GM21717 (cell line): ENCODE measurements around the gene ARID1B.
A peak's percentile ranks its signal among the peaks of the same experiment; 100 is the strongest.

Experiments used
- ATAC-seq: cut with Tn5 transposase; IDR thresholded peaks from one replicate; pipeline ENCODE4 v1.9.1; 2021; ENCODE audit warnings: mild to moderate bottlenecking, moderate library complexity; ENCODE audit not compliant: unreplicated experiment

Gene ARID1B

DNA sequence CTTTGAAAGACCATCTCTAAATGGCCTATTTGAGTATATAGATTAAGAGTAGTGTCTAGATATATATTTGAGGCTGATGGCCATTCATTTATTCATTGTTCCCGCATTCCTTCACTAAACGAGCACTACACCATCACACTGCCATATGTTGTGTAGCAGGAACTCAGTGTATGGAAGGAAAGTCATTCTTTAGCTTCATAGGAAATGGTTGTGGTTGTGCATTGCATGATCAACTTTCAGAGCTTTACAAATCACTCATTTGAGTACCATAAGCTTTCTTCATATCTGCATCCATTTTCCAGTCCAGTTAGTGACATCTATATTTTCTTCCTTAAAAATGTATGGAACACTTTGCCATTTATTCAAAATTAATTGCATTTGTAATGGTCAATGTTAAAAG is 97.9 kb downstream of the ARID1B start:
- no peak for ATAC-seq

DNA sequence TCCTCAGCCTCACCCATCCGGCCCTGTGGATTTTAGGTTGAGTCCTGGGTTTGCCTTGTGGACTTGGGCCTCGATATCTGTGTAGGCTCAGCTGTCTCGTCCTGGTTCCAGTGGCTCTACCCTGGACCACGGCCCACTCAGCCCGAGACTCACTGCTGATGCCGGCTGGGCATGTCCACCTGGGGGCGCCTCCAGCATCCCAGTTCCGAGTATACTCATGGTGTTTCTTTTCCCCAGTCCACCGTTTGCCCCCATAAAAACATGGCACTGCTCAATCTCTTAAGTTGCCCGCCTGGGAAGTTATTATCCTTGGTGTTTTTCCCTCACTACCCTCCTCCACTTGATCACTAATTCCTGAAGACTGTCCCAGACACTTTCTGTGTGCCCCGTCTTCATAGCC is 99.1 kb downstream of the ARID1B start:
- ATAC-seq: no peak

DNA sequence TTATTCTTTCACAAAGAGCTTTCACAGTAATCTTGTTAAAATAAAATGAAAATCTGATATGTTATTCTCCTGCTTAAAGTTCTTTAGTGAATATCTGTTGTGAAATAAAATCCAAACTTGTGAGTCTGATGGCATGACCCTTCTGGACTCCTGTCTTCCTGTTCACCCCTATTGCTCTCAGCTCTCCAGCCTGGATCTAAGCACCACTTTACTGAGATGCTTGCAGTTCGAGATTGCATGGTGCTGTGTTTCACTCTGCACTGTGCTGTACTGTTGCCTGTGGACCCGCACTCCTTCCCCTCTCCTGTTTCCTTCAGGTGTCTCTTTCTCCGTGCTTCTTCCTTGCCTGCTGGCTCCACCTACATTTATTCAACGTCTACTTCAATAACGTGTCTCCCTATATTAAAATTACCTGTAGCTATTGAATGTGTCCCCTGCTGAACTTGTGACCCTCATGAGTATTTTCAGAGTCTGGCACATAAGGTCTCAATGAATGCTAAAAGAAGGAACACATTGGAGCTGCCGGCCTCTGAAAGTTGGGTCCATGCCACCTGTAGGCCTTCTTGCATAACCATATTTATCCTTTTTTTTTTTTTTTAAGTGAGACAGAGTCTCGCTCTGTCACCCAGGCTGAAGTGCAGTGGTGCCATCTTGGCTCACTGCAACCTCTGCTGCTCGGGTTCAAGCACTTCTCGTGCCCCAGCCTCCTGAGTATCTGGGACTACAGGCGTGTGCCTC is 100.1 kb downstream of the ARID1B start:
- no peak for ATAC-seq

DNA sequence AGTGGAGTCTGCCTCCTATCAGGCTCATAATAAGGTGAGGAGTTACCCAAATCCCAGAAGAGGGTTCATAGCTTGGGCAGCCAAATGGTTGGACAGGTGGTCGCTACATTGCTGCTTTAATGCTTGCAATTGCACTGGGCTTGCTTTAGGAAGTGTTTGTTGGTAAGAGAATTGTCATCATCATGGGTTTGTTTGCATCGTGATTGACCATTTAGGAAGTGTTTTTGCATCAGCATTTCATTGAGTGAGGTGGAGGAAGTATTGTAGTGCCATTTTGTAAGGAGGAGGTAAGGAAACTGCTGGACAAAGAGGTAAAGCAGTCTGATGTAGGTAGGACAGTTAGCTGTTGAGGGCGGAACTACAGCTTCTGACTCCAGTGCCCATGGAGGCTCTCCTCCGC is 101.5 kb downstream of the ARID1B start:
- ATAC-seq: no peak

DNA sequence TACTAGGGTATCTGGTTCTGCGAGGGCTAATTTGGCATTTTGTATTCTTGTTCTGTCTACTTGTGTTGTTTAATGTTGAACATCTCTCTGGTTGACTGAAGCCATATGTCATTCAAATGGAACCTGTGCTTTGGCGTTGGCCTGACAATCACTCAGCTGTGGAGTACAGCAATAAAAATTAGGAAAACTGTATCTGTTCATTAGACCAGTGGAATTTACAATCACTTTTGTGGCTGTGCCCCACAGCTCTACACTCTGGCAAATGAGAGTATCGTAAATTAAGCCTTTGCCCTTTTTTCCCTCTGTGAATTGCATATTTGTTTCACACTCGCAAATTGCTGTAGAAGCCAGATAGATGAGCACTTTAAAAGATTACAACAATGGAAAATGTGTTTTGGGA is 102.0 kb downstream of the ARID1B start:
- ATAC-seq: no peak

DNA sequence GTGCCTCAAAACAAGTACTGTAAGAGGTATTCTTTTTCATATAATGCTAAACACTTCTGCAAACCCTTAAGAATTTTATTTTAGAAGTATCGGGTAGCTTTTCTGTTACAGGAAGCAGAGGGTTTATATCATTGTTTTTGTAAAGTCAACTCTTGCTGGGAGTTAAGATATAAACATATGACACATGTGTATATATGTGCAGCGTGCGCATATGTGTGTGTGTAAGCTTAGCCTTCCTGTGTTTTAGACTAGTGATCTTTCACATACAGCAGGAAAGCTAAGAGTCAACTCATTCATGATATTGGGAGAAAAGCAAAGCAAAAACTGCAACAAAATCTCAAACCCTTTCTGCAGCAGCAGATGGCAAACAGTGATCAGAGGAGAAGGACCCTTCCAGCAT is 102.4 kb downstream of the ARID1B start:
- no peak for ATAC-seq

DNA sequence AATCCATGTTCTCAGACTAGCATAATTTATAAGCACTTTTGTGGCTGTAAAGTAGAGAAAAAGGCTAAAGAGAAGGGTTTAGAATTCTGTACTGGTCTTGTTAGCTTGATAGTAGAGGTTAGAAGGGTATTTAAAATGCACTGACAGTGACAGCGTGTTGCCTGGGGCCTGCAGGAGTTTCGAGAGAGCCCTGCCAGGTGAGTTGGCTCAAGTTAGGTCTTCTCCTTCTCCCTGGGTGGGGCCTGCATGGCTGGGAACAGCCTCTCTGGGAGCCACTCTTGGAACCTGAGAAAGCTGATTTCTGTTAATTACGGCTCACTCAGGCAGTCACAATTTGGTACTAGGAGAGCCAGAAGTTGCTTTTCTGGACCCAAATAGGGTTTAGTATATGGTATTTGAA is 103.7 kb downstream of the ARID1B start:
- ATAC-seq: no peak

DNA sequence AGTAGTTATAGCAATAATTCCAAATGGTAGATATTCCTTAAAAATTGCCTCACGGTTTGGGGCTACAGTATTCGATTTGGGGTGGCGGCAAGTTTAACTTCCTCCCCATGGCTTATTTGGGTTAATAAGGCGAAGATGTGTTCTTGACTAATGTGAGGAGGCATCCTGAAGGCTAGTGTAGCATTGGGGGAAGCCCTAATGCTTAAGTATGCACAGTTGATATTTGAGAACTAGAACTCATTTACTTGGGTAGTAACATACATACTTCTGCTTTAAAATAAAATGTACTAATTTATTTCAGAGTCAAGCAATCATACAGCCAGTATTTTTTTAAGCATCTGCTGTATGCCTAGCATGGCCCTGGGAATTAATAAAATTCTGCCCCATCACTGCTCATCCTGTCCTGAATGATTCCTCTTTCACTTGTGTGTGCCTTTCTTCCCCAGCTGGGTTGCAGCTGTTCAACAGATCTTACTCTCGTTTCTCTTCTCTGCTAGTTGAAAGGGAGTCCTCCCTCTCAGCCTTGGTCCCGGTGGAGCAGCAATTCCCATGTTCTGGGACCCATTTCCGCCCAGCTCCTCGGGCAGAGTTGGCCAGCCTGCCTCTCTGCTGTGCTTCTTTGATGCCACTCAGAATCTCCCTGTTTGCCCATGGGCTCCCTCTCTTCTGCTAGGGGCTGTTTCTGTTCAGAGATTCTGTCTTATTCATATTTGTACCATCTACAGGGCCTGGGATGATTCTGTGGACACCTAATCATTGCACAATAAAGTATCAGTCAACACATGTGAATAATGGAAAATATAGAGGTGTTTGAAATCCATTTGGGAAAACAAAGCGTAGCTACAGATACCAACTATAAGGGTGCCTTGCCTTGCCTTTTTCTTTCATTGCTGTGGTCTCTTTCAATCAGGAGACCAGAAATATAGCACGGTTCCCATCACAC is 104.8 kb downstream of the ARID1B start:
- ATAC-seq: no peak

DNA sequence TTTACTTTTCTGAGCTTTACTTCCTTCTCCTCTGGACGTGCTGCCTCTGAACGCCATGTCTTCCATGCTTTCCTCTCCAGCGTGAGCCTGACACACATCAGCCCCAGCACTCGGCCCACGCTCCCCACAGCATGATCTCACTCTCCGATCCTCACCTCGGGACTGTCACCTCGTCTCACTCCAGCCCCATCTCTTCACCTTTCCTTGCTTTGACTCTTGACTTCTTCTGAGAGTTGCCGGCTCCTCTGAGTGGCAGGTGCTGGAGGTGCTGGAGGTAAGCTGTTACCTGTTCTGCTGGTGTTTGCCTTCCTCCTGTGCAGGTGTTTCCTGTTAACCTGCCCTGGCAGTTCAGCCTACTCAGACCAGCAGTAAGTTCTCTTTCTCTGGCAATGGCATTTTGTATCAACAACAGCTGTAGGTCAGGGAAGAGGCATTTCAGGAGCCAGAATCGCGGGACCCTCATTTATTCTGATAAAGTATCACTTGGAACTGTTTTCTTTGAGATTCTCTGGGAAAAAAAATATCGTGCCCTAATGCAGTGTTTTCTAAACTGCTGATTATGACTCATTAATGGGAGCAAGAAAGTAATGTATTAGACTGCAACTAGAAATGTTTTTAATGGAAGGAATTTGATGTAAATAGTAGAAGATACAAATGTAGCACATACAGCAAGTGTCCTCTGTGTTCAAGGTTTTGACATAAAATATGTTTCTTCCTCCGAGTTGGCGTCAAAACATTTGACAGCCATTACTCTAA is 106.5 kb downstream of the ARID1B start:
- no peak for ATAC-seq

DNA sequence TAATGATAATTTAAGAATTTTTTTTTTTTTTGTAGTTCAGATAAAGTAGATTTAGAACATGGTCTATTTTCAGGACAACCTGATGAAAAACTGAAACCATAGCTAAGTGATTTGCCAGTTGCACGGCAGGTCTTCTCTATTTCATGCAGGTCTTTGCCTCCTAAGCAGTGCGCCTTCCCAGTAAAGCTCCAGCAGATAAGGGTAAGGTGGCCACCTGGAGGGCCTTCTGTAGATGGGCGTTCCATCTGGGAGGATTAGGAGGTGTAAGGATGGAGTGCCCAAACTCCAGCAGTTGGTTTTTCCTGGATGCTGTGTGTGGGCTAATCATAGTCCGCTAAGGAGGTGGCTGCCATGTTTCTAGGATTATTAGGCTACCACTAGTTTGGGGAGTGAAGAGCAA is 107.1 kb downstream of the ARID1B start:
- ATAC-seq: no peak

DNA sequence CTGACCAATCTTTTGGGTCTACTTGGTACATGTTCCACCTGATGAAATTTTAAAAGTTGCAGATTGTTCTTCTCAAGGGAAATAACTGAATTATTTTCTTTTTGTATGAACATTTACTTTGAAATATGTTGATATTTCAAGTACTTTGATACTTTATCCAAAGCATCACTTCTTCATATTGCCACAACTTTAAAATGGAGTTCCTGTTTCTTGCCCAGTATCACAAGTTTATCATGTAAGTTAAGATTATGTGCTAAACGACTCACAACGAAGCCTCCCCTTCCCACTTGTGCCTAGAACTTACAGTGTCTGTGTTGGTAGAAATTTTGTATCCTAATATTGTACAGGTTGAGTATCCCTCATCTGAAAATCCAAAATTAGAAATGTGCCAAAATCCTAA is 108.4 kb downstream of the ARID1B start:
- no peak for ATAC-seq

DNA sequence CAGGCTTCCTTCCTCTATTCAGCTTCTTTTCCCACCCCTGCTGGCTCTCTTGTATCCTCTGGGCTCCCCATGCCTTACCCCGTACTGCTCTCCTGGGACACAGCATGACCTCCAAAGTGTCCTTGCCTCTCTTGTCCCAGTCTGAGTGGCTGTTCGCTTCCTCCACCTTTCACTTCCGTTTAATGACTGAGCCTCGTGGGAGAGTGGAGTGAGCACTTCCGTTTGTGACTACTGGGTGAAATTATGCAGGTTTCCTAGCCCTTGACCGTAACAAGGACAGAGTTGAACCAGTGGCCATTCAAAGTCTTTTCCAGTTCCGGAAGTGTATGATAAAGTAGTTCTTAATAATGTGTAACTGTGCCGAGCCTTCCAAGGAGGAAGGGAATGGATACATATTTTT is 109.2 kb downstream of the ARID1B start:
- ATAC-seq: peak; percentile 68

DNA sequence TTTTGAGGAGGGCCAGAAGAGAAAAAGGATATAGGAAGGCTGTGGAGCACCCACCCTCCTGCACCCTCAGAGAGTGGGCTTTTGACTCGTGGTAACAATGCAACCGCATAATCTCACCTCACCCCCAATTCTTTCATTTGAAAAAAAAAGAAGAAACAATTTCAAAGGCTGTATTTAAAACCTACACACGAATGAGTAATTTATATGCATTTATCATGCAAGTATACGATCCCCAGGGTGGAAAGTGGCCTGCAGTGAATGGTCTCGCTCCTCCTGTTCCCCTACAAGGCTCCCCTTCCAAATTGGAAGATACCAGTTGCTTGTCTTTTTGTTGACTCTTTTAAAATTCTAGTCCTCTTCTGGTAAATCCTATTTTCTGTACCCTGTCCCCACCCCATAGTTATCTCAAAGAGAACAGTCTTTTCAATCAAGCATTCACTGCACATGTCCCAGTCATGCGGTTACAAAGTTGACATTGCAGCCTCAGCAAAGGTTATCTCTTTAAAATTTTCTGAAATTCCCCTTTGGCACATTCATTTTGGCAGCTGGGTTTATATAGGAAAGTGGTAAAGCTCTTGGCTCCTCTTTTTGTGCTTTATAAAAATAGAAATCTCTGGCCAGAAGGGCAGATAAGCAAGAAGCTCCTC is 110.6 kb downstream of the ARID1B start:
- no peak for ATAC-seq

DNA sequence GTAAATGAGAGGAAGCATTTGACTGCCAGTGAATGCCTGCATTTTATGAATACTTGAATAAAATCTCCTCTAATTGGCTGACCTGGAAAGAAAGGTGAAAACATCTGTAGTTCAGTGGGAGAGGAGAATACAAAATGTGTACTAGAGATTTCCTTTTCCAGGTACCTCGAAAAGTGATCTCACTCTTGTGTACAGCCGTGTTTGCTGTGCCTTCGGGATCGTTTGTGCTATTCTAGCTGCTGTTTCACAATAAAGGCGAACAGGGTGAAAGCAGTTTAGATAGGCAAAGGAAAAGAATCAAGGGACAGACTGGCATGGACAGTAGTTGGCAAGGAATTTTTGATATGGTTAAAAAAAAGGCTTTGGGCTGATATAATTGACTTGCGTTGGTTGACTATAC is 112.3 kb downstream of the ARID1B start:
- ATAC-seq: no peak

DNA sequence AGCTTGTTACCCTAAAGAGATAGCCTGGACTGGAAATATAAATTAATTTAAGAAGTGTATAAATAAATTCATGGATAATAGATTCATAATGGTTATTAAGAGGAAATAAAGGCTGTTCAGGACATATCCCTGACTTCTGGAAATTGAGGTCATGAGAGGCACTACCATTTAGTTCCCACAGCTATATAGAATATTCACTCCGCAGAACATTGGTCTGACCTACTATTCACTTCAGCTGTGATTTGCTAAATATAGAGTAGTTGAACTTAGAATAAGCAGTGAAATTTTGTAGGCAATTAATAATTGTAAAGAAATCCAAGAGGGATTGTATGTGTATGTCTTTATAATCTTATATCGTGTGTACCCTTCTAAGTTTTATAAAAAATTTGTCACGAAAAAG is 112.8 kb downstream of the ARID1B start:
- ATAC-seq: no peak

DNA sequence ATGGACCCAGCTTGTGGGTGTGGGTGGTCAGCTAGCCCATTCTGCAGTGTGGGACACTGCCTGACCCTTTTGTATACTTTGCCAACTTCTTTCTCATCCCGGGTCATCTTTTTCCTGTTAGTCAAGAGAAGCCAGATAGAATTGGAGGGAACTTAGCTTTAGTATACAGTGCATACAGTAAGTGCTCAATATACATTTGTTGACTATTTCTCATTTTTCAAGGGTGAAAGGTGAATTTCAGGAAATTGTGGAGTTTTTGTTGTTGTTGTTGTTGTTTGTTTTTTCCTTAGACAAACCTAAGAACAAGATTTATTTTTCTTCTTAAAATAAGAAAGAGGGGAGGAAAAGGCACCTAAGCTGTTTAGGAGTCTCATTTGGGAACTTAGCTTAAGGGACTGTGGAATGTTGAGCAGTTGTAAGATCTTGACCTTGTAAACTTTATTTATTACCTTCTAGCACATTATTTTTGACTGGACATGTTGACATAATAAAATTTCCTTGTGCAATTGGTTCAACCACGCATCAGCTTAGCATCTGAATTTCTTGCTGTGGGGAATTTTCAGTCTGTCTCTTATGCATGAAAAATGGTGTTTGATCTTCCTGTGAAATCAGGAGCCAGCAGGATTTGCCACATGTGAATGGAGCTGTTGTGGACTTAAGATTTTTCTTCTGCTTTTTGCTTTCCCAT is 113.6 kb downstream of the ARID1B start:
- ATAC-seq: no peak

DNA sequence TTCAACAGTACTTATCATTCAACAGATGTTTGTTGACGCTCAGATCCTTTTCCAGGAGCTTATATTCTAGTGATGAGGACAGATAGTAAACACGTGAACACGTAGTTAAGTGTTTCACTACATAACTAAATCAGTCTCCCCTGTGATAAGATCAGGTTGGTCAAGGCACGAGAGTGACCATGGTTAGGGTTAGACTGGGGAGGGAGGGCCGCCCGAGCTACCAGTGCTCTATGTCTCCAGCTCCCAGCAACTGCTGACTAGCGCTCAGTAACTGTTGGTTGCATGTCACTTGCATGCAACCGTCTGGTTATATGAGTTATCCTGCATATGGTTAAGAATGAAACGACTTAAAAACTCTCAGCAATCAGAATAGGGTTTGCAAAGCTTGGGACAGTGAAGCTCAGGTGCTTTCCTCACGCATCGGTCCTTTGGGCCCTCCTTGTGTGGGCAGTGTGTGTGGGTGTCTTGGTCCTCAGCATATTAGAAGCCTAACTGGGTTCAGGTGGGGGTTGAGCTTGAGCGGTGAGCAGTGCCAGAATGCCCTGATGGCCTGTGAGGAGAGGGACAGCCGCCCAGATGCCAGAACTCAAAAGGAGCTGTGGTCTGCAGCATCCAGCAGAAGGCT is 120.8 kb downstream of the ARID1B start:
- ATAC-seq: no peak

DNA sequence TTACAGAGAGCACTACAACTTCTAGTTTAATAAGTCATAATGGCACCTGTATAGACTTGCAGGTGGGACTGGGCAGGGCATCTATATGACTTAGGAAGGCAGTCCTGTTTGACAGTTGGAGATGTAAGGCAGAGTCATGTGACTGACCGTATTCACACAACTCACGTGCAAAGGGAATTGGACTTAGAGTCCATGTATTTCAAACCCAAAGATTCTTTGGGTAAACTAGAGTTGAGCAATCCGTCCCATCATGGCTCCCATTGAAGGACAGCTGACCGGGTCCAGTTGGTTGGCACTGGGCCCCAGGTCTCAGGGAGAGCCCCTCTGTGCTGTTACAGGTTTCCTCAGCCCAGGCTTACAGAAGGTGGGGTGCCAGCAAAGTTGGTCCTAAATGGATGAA is 121.9 kb downstream of the ARID1B start:
- ATAC-seq: no peak

DNA sequence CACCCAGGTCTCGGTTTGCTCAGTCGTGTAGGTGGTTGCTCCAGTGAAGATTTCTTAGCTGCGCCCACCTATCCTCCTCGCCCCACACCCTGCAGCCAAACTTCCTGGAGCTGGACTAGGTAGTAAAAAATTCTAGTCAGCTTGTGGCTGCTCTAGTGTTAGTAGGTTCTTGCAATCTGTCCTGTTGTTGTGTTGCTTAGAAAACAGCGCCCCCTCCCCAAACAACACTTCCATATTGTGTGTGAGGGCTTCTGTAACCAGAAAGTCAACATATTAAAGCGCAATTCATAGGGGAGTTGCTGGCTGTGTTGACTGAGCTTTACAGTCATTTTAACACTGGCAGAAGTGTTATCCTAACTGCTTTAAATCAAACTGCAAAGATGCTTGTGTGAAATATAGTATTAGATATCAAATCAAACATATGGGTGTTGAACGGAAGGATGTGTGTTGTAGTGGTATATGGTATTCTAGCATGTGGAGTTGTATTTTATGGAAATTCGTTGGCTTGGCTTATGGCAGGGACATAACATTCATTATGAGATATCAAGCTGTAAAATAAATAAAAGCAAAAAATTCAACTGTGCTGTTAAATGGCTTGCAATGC is 122.5 kb downstream of the ARID1B start:
- no peak for ATAC-seq

DNA sequence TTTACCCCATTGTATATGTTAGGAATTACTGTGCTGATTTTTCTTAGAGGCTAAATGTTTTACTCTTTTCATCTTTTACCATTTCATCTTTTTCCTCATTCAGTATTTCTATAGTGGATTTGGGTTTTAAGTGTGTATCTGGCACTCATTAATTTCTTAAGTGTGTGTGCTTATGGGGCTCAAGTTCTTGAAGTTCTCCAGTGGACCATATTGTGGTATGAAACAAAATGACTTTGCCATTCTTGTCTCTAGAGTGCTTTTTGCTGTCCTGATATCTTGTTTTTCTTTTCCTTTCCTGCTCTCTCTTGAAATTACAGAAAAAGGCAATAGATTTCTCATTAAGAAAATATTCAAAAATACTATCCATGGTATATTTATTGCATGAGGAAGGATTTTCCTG is 123.1 kb downstream of the ARID1B start:
- ATAC-seq: no peak
